GM19025 (cell line): ENCODE data around the gene SORBS1.

ENCODE experiments used
- ATAC-seq: cut with Tn5 transposase; IDR thresholded peaks from one replicate; pipeline ENCODE4 v1.9.1; 2021; ENCODE audit warnings: mild to moderate bottlenecking, low read depth, moderate library complexity; ENCODE audit not compliant: unreplicated experiment

SORBS1 gene

GRCh38 chr10:95567903-95568630, 6.9 kb upstream of the SORBS1 start:
- no peak for ATAC-seq

- no peak for ATAC-seq
Measured at GRCh38 chr10:95566136-95566535, 5.0 kb upstream of the SORBS1 start.

- ATAC-seq, result no peak
Measured at GRCh38 chr10:95565336-95565735, 4.2 kb upstream of the SORBS1 start.

GRCh38 chr10:95564291-95564690, 3.1 kb upstream of the SORBS1 start:
- ATAC-seq, result no peak

GRCh38 chr10:95562341-95562965, 1.3 kb upstream of the SORBS1 start:
- ATAC-seq, result no peak

- ATAC-seq, result no peak
Measured at GRCh38 chr10:95561864-95562177, 650 bp upstream of the SORBS1 start.

GRCh38 chr10:95560278-95561176, 644 bp downstream of the SORBS1 start:
- no peak for ATAC-seq

- no peak for ATAC-seq
Measured at GRCh38 chr10:95559896-95560277, 1.3 kb downstream of the SORBS1 start.

GRCh38 chr10:95559471-95559870, 1.7 kb downstream of the SORBS1 start:
- ATAC-seq, result no peak

- no peak for ATAC-seq
Measured at GRCh38 chr10:95558593-95559320, 2.4 kb downstream of the SORBS1 start.

GRCh38 chr10:95556994-95557767, 4.0 kb downstream of the SORBS1 start:
- ATAC-seq, result no peak

- ATAC-seq, result no peak
Measured at GRCh38 chr10:95553674-95554073, 7.5 kb downstream of the SORBS1 start.

- no peak for ATAC-seq
Measured at GRCh38 chr10:95552679-95553342, 8.4 kb downstream of the SORBS1 start.

- no peak for ATAC-seq
Measured at GRCh38 chr10:95550073-95550672, 11.0 kb downstream of the SORBS1 start.

- ATAC-seq, result no peak
Measured at GRCh38 chr10:95547791-95548435, 13.3 kb downstream of the SORBS1 start.

GRCh38 chr10:95547197-95547596, 14.0 kb downstream of the SORBS1 start:
- ATAC-seq, result no peak

- no peak for ATAC-seq
Measured at GRCh38 chr10:95545981-95546380, 15.2 kb downstream of the SORBS1 start.

- ATAC-seq, result no peak
Measured at GRCh38 chr10:95544783-95545500, 16.2 kb downstream of the SORBS1 start.
